SU-DHL-6 (cell line): ENCODE measurements around the gene KLHL30.

Experiments used
- H2AFZ ChIP-seq: fragments of 200-600 bp; sonication (generic); 2 replicates; pipeline ENCODE4 v1.6.1; 2014; ENCODE audit warnings: low read depth, mild to moderate bottlenecking, moderate library complexity, mixed read lengths, antibody characterized with exemption, low read length; ENCODE audit not compliant: severe bottlenecking
- H3F3A ChIP-seq: fragments of 200-600 bp; shearing (Covaris generic); 2 replicates; pipeline ENCODE4 v1.6.0; 2016; ENCODE audit warnings: antibody characterized with exemption, mild to moderate bottlenecking; ENCODE audit not compliant: insufficient read depth
- H3K27ac ChIP-seq: fragments of 200-600 bp; sonication (generic); 2 replicates; pipeline ENCODE4 v1.5.1; 2016; ENCODE audit warnings: low read depth, mild to moderate bottlenecking, low read length, moderate library complexity, mixed read lengths
- H3K27me3 ChIP-seq: fragments of 200-600 bp; sonication (generic), shearing (Covaris generic); 2 replicates; pipeline ENCODE4 v1.6.0; 2014; ENCODE audit warnings: mild to moderate bottlenecking, low read length
- H3K36me3 ChIP-seq: fragments of 200-600 bp; sonication (generic); 2 replicates; pipeline ENCODE4 v1.6.1; 2014; ENCODE audit warnings: mild to moderate bottlenecking, low read length, mixed read lengths
- H3K4me2 ChIP-seq: fragments of 300-600, 200-600 bp; shearing (Covaris generic), sonication (generic); 2 replicates; pipeline ENCODE4 v1.6.0; 2014; ENCODE audit warnings: low read length, low read depth, mild to moderate bottlenecking; ENCODE audit not compliant: poor library complexity, severe bottlenecking
- H3K4me3 ChIP-seq: fragments of 200-600 bp; sonication (generic); 2 replicates; pipeline ENCODE4 v1.5.1; 2014; ENCODE audit warnings: antibody characterized with exemption, low read length, mild to moderate bottlenecking, mixed read lengths; ENCODE audit not compliant: insufficient read depth, poor library complexity, severe bottlenecking
- H3K79me2 ChIP-seq: fragments of 200-600 bp; sonication (generic); 2 replicates; pipeline ENCODE4 v1.6.1; 2014; ENCODE audit warnings: mild to moderate bottlenecking, low read length, moderate library complexity; ENCODE audit not compliant: insufficient read depth
- H3K9ac ChIP-seq: fragments of 200-600 bp; sonication (generic); 2 replicates; pipeline ENCODE4 v1.7.0; 2014; ENCODE audit warnings: mild to moderate bottlenecking, low read length
- H3K9me2 ChIP-seq: fragments of 200-600 bp; sonication (generic); replicated peaks from 2 replicates; pipeline ENCODE4 v1.6.1; 2014; ENCODE audit warnings: low read length; ENCODE audit not compliant: insufficient read depth
- H3K9me3 ChIP-seq: fragments of 200-600 bp; sonication (generic); 2 replicates; pipeline ENCODE4 v1.6.1; 2014; ENCODE audit warnings: low read length, mixed read lengths; ENCODE audit not compliant: insufficient read depth
- H4K20me1 ChIP-seq: fragments of 200-600 bp; sonication (generic); 2 replicates; pipeline ENCODE4 v1.6.1; 2014; ENCODE audit warnings: low read depth, mild to moderate bottlenecking, antibody characterized with exemption, low read length, moderate library complexity, mixed read lengths
- CTCF ChIP-seq: fragments of 200-600 bp; sonication (generic); IDR thresholded peaks from one replicate; pipeline ENCODE4 v1.5.1; 2017; ENCODE audit warnings: antibody characterized with exemption, mild to moderate bottlenecking, low read length, moderate library complexity; ENCODE audit not compliant: insufficient read depth, poor library complexity, severe bottlenecking
- EZH2phosphoT487 ChIP-seq: fragments of 200-600 bp; sonication (generic), shearing (Covaris generic); conservative IDR thresholded peaks from 2 replicates; pipeline ENCODE4 v1.6.1; 2018; ENCODE audit warnings: mild to moderate bottlenecking, antibody characterized with exemption, low read length, moderate library complexity, mixed read lengths

Gene KLHL30

GRCh38 chr2:238174701-238175100, 36.2 kb downstream of the KLHL30 start:
- no peaks in the 10 kb centered on the region for H3K79me2 ChIP-seq
- H3K9ac ChIP-seq: no peak overlapping the region
- H3K4me2 ChIP-seq: no peak overlapping the region
- H3K27ac ChIP-seq: no peak overlapping the region
- no peaks in the 10 kb centered on the region for H3K9me3 ChIP-seq
- no peak overlapping the region for H3K4me3 ChIP-seq
- H2AFZ ChIP-seq: no peak overlapping the region
- H3K36me3 ChIP-seq: peaks cover 18% of the 10 kb centered on the region
- H3F3A ChIP-seq: no peaks in the 10 kb centered on the region
- H3K27me3 ChIP-seq: no peaks in the 10 kb centered on the region
- TF ChIP-seq EZH2phosphoT487 (no peak), CTCF (no peak)
- no peaks in the 10 kb centered on the region for H3K9me2 ChIP-seq
- no peaks in the 10 kb centered on the region for H4K20me1 ChIP-seq

- Histone ChIP-seq H3K4me2 (no peak overlapping the region), H3K9me3 (no peaks in the 10 kb centered on the region), H3K27ac (no peak overlapping the region), H3F3A (no peaks in the 10 kb centered on the region), H3K4me3 (no peak overlapping the region), H3K27me3 (no peaks in the 10 kb centered on the region), H3K9ac (no peak overlapping the region), H3K36me3 (peaks cover 34% of the 10 kb centered on the region), H3K9me2 (no peaks in the 10 kb centered on the region), H2AFZ (no peak overlapping the region), H4K20me1 (no peaks in the 10 kb centered on the region), H3K79me2 (no peaks in the 10 kb centered on the region)
- TF ChIP-seq EZH2phosphoT487: no peak
- no peak for TF ChIP-seq CTCF
These were observed 38.1 kb downstream of the KLHL30 start for GRCh38 chr2:238176613-238177012.

- no peak overlapping the region for H3K4me3 ChIP-seq
- no peak overlapping the region for H3K27ac ChIP-seq
- TF ChIP-seq EZH2phosphoT487 (no peak), CTCF (no peak)
- H3F3A ChIP-seq: no peaks in the 10 kb centered on the region
- H3K4me2 ChIP-seq: no peak overlapping the region
- no peaks in the 10 kb centered on the region for H3K27me3 ChIP-seq
- H2AFZ ChIP-seq: no peak overlapping the region
- H4K20me1 ChIP-seq: no peaks in the 10 kb centered on the region
- H3K79me2 ChIP-seq: no peaks in the 10 kb centered on the region
- H3K9me2 ChIP-seq: no peaks in the 10 kb centered on the region
- H3K36me3 ChIP-seq: peaks cover 57% of the 10 kb centered on the region
- H3K9ac ChIP-seq: no peak overlapping the region
- H3K9me3 ChIP-seq: no peaks in the 10 kb centered on the region
These were observed 42.1 kb downstream of the KLHL30 start for GRCh38 chr2:238180554-238180953.
